Chondrocyte (in vitro differentiated cells): Measurements from ENCODE around the gene TBCB. TPM values are rescaled to one million over a fixed set of nuclear protein-coding genes. Genes with fewer than 3 reads are reported as not detected.

Experiments used
- DNase-seq: peaks from one replicate; pipeline ENCODE4 v3.0.0; 2021; ENCODE audit warnings: mixed read lengths, low spot score
- H3K27ac Mint-ChIP-seq: one replicate; pipeline ENCODE4 v1.8.0; 2021; ENCODE audit warnings: mild to moderate bottlenecking, moderate library complexity, mixed read lengths; ENCODE audit not compliant: unreplicated experiment
- H3K27me3 Mint-ChIP-seq: 2 replicates; pipeline ENCODE4 v1.8.0; 2021; ENCODE audit warnings: low read depth, mixed read lengths
- H3K36me3 Mint-ChIP-seq: 2 replicates; pipeline ENCODE4 v1.8.0; 2021; ENCODE audit warnings: low read depth, mixed read lengths
- H3K4me1 Mint-ChIP-seq: 2 replicates; pipeline ENCODE4 v1.8.0; 2021; ENCODE audit warnings: low read depth, mild to moderate bottlenecking, mixed read lengths
- H3K4me3 Mint-ChIP-seq: one replicate; pipeline ENCODE4 v1.8.0; 2021; ENCODE audit warnings: mild to moderate bottlenecking, moderate library complexity, mixed read lengths; ENCODE audit not compliant: unreplicated experiment
- H3K9me3 Mint-ChIP-seq: 2 replicates; pipeline ENCODE4 v1.8.0; 2021; ENCODE audit warnings: low read depth, mixed read lengths
- CTCF ChIP-seq: fragments of 200-600 bp; sonication (generic); IDR thresholded peaks from 2 replicates; pipeline ENCODE4 v1.5.0; 2021; ENCODE audit warnings: antibody characterized with exemption, mild to moderate bottlenecking, moderate library complexity
- total RNA-seq: library from RNA; stranded (reverse); gene quantifications from 3 replicates; pipeline ENCODE4 v1.2.1, GENCODE V29; 2021

The TBCB gene
- total RNA-seq, 1 donor from 2014 or later: 201 TPM

- peaks cover 5% of the 10 kb centered on the region for H3K36me3 Mint-ChIP-seq
- no peak within 1 kb of the TSS for H3K27ac Mint-ChIP-seq
- no peaks in the 10 kb centered on the region for H3K9me3 Mint-ChIP-seq
- no peak for TF ChIP-seq CTCF
- H3K4me1 Mint-ChIP-seq: peaks cover 14% of the 10 kb centered on the region
- H3K27me3 Mint-ChIP-seq: no peaks in the 10 kb centered on the region
- no peak within 1 kb of the TSS for H3K4me3 Mint-ChIP-seq
- DNase-seq: no peak
Measured at GRCh38 chr19:36110487-36111199, 4.6 kb upstream of the TBCB start, which contains the start of gene OVOL3. OVOL3 (plus strand) TSS chr19:36111143; CDS start chr19:36111203, 60 bp downstream.

DNA sequence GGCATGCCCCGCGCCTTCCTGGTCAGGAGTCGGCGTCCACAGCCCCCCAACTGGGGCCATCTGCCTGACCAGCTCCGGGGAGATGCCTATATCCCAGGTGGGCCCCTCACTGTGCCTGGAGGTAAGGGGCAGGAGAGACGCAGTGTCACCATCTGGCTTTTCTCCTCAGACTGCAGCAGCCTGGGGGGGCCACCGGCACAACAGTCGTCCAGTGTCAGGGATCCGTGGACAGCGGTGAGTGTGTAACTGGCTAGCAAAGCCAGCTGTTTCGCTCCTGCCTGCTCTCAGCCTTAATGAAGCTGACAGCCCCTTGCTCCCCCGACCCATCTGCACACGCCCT, 4.1 kb upstream of the TBCB start:
- H3K4me3 Mint-ChIP-seq: no peak overlapping the region
- TF ChIP-seq CTCF: no peak
- peaks cover 6% of the 10 kb centered on the region for H3K36me3 Mint-ChIP-seq
- H3K4me1 Mint-ChIP-seq: peaks cover 19% of the 10 kb centered on the region
- no peak for DNase-seq
- H3K27ac Mint-ChIP-seq: no peak overlapping the region
- H3K9me3 Mint-ChIP-seq: no peaks in the 10 kb centered on the region
- H3K27me3 Mint-ChIP-seq: no peaks in the 10 kb centered on the region

DNA sequence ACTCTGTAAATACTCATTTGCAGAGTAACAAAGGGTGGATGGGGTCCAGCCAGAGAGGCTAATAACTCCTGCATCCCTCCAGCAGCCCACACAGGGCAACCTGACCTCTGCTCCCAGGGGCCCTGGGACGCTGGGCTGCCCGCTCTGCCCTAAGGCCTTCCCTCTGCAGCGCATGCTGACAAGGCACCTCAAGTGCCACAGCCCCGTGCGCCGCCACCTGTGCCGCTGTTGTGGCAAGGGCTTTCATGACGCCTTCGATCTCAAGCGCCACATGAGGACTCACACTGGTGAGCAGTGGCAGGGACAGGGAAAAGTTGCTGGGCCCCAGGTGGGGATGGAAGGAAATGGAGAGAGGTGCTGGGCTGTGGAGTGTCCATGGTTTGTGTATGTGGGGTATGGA, 2.6 kb upstream of the TBCB start:
- Mint-ChIP-seq H3K27me3 (no peaks in the 10 kb centered on the region), H3K4me1 (peaks cover 27% of the 10 kb centered on the region), H3K9me3 (no peaks in the 10 kb centered on the region), H3K27ac (no peak overlapping the region), H3K36me3 (peaks cover 10% of the 10 kb centered on the region), H3K4me3 (peak overlapping the region; percentile 62)
- no peak for TF ChIP-seq CTCF
- no peak for DNase-seq

DNA sequence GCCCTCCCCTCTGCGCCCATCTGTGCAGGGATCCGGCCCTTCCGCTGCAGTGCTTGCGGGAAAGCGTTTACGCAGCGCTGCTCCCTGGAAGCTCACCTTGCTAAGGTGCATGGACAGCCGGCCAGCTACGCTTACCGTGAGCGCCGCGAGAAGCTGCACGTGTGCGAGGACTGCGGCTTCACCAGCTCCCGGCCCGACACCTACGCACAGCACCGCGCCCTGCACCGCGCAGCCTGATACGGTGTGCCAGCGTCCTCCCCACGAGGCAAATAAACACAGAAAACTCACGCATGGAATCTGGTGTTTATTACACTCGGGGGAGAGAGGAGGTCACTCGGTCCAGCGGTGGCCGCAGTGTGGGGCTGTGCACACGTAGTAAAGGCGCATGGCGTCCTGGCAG, 1.8 kb upstream of the TBCB start:
- Mint-ChIP-seq H3K4me3 (peak overlapping the region; percentile 97), H3K27ac (no peak overlapping the region), H3K4me1 (peaks cover 32% of the 10 kb centered on the region), H3K36me3 (peaks cover 15% of the 10 kb centered on the region), H3K27me3 (no peaks in the 10 kb centered on the region), H3K9me3 (no peaks in the 10 kb centered on the region)
- TF ChIP-seq CTCF: no peak
- DNase-seq: no peak

- Mint-ChIP-seq H3K27me3 (no peaks in the 10 kb centered on the region), H3K27ac (peak overlapping the region; percentile 94), H3K4me3 (peak overlapping the region; percentile 97), H3K9me3 (no peaks in the 10 kb centered on the region), H3K4me1 (peaks cover 32% of the 10 kb centered on the region), H3K36me3 (peaks cover 17% of the 10 kb centered on the region)
- peak; percentile 42 for TF ChIP-seq CTCF
- no peak for DNase-seq
Measured at GRCh38 chr19:36113894-36114720, 1.2 kb upstream of the TBCB start.
